ENCODE measurements around the gene PCSK7. TPM values are rescaled to one million over a fixed set of nuclear protein-coding genes. Genes with fewer than 3 reads are reported as not detected.
A peak's percentile ranks its signal among the peaks of the same experiment; 100 is the strongest.
"Not testable (repeated sequence)": the region's sequence is repeated elsewhere in the genome, so short reads cannot be mapped to it uniquely, and the experiment has no call there.

PCSK7 gene
- total RNA-seq, 1 experiment from 2014 or later = 45.7 TPM

DNA sequence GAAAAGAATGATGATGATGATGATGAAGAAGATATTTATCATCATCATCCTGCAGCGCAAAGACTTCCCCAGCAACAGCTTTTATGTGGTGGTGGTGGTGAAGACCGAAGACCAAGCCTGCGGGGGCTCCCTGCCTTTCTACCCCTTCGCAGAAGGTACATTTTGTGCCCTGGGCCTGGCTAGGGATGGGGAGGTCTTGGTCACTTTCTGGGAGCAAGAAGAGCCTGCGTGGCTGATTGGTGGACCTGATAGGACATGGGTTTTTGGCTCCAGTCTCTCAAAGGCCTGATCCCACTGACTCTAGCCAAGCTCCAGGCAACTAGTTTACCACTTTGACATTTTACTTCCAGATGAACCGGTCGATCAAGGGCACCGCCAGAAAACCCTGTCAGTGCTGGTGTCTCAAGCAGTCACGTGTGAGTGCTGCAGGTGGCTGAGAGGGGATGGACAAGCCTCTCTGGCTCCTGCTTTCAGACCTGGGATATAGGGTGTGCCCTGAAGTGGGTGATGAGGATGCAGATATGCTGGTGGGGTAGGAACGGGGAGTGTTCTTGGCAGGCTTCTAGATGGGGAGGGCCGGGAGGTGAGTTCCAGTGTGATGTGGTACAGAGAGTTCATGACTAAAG is 48.0 kb downstream of the PCSK7 start:
- DNase-seq (ENCODE audit: low read depth) = no peak

DNA sequence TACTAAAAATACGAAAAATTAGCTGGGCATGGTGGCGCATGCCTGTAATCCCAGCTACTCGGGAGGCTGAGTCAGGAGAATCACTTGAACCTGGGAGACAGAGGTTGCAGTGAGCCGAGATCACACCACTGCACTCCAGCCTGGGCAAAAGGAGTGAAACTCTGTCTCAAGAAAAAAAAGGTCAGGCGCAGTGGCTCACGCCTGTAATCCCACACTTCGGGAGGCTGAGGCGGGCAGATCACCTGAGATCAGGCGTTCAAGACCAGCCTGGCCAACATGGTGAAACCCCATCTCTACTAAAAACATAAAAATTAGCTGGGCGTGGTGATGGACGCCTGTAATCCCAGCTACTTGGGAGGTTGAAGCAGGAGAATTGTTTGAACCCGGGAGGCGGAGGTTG is 48.7 kb downstream of the PCSK7 start:
- not testable (repeated sequence) for DNase-seq (ENCODE audit: low read depth)

DNA sequence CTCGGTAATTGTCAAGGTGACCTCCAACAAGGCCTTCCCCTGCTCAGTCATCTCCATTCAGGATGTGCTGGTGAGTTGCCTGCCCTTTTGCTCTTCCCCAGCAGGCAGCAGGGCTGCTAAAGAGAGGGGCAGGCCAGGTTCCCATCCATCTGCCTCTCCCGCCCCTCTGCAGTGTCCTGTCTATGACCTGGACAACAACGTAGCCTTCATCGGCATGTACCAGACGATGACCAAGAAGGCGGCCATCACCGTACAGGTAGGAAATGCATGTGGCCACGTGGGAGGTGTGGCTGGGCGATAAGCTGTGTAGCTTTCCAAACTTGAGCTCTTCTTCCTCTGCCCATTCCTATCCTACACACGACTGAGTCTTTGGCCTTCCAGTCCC is 49.3 kb downstream of the PCSK7 start:
- DNase-seq (ENCODE audit: low read depth) = no peak

DNA sequence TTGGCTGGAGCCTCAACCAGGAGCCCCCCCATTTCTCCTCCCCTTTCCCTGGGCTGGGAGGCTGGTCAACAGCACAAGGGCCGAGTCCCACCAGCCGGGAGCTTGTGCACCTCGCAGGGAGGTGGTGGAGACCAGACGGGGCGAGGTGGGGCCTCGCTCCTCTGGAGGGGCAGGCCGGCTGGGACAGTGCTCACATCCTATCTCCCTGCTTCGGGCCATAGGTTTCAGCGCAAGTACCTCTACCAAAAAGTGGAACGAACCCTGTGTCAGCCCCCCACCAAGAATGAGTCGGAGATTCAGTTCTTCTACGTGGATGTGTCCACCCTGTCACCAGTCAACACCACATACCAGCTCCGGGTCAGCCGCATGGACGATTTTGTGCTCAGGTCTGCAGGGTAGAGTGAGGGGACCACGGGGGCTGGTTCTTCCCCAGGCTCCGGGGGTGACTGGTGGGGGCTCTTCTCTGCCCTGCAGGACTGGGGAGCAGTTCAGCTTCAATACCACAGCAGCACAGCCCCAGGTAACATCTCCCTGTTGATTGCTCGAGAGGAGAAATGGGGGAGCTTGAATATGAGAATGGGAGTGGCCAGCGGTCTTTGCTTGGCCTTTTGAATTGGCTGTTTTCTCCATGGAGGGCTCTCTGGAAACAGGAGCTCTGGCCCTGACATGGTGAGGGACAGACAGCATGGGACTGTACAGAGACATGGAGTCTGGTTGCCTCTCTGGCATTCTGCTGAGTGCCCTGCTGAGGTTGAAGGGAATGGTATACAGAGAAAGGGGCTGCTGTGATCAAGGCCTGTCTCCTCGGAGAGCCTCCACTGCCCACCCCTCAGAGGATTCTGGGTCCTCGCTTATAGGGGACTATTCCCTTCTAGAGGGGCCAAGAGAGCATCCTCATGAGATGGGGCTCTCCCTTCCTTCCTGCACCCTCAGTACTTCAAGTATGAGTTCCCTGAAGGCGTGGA is 50.0 kb downstream of the PCSK7 start:
- no peak for DNase-seq (ENCODE audit: low read depth)

DNA sequence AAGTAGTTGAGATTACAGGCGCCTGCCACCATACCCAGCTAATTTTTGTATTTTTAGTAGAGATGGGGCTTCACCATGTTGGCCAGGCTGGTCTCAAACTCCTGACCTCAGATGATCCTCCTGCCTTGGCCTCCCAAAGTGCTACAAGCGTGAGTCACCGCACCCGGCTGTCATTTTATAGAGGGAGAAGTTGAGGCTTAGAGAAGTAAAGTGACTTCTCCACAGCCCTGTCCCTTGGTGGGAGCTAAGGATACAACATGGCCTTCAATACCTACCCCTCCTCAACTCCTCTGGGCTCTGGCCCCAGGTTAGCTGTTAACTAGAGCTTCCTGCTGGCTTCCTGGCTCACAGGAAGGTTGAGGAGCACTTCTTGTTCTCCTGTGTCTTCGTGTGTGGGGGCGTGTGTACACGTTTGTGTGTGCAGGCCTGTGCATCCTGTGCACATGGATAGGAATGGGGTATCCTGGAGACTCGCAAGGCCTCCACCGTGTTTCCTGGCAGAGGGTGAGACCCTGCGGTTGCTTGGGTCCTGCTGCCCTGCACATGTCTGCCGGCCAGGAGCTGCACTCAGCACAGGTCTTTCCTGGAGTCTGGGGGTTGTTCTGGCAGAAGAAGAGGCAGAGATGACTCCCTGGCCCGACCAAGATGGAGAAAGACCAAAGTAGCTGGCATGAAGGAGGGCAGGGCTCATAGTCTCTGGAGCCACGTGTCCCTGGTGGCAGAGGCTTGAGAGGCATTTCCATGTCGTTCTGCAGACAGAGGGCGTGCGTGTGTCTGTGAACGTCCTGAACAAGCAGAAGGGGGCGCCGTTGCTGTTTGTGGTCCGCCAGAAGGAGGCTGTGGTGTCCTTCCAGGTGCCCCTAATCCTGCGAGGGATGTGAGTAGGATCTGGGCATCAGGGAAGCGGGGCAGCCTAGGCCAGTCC is 51.0 kb downstream of the PCSK7 start:
- DNase-seq (ENCODE audit: low read depth) = peak; percentile 72

DNA sequence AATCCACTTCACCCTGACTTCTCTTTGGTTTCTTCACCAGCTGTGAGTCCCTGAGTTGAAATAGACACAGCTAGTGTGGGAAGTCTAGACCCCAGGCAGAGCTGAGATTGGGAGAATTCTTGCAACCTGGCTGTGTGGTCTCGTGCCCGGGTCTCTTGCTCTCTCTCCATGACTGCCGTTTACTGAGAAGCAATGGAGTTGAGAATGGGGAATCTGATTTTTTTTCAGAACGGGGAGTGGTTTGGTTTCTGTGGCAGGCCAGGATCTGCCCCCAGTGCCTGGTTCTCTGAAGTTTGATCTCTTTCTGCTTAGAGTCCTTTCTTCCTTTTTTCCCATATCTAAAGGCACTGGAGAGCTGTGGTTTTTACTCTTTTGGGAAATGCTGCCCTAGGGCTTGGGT is 51.9 kb downstream of the PCSK7 start:
- no peak for DNase-seq (ENCODE audit: low read depth)

DNA sequence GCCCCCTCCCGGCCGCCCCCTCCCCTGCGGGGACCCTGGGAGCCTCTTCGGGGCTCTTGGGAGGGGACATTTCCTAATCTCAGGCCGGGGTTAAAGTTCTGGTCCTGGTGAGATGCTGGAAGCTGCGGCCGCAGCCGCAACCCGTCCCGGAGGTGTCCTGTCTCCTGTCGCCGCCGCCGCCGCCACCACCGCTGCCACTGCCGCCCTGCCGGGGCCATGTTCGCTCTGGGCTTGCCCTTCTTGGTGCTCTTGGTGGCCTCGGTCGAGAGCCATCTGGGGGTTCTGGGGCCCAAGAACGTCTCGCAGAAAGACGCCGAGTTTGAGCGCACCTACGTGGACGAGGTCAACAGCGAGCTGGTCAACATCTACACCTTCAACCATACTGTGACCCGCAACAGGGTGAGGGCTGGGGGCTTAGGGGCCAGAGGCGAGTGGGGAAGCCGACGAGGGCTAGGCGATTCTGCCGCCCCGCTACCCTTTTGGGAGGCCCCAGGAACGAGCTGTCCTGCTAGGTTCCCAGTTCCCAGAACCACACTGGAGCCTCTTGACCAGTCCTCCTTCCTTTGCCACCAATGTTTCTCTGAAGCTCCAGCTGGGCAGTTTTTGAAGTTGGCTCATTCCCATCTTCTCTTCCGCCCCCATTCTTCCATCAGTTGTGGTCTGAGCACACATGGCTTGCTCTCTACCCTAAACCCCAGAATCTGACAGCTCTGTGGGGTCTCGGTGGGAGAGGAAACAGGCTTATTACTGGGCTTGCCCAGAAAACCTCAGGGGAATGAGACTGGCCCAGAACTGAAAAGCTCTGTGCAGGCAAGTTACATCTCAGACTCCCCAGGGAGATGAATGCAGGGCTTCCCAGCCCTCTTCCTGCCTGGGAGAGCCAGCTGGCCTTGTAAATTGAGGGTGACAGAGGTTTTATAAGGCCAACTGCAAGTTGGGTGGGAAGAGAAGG is 52.5 kb downstream of the PCSK7 start:
- DNase-seq (ENCODE audit: low read depth) = no peak

DNA sequence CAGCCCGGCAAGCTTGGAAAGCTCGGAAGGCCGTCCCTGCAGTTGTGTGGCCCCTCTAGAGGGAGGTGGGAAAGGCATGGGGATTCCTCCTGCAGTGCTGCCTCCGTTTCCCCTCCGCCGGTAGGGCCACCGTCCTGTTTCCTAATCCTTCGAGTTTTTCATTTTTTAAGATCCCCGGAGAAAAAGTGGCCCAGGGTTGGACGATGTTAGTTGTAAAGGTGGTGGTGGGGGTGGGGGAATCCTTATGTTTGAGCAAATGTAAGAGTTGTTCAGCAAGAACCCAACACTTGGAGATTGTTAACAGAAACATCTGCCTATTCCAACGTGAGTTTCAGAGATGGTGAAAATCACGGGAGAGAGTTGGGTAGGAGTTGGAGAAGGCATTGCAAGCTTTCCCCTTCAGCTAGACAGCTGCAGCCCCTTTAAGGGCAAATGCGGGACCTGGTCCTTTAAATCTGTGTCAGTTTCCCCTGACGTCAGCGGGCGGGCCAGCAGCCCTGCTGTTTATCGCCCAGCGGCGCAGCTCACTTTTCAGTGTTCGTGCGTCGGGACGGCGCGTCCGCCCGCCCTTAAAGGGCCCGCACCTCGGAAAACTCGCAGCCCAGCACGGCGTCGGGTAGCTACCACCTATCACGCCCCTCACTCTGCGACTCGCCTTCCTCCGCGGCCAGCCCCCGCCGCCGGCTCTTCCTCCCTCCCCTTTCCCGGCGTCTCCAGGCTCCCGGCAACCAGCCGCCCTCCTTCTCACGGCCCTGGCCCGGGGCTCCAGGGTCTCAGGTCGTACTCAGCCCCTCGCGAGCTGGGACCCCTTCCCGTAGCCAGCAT is 53.5 kb downstream of the PCSK7 start, which contains the start of gene SIDT2:
SIDT2 (plus strand) TSS at position 534 of the 825 bp plus-strand sequence. CDS start 521 bp downstream, outside the sequence.
- peak; percentile 94 for DNase-seq (ENCODE audit: low read depth)

DNA sequence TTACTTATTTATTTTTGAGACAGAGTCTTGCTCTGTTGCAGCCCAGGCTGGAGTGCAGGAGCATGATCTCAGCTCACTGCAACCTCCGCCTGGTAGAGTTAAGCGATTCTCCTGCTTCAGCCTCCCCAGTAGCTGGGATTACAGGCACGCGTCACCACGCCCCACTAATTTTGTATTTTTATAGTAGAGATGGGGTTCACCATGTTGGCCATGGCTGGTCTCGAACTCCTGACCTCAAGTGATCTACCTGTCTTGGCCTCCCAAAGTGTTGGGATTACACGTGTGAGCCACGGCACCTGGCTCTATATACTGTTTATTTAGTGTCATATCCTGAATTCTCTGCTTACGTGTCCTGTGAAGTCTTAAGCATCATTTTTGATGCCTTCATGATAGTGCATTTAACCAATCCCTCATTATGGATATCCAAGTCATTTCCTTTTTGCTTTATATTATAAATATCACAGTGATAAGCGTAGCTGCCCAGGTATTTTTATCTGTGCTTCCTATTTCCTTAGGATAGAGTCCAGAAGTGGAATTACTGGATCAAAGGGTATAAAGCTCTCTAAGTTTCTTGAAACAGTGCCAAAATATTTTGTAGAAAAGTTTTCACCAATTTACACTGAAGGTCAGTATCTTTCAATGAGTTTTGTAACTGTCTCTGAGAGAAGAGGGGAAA is 54.2 kb downstream of the PCSK7 start:
- DNase-seq (ENCODE audit: low read depth) = no peak

DNA sequence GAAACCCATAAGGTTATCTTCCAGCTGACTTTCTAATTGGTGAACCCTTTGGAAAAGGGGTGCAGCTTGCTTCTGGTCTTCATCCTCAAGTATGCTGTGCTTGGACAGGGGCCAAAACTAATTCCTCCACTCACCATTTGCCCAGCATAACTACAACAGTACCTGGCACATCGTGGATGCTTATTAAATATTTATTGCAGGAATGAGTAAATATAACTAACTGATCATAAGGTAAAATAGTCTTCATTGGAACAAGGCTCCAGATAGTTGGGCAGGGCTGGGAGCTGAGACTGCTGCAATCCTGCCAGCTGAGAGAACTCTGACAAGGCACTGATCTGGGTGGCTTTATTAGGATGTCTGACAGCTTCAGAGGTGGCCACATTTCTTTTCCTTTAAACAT is 55.7 kb downstream of the PCSK7 start:
- DNase-seq (ENCODE audit: low read depth) = no peak

DNA sequence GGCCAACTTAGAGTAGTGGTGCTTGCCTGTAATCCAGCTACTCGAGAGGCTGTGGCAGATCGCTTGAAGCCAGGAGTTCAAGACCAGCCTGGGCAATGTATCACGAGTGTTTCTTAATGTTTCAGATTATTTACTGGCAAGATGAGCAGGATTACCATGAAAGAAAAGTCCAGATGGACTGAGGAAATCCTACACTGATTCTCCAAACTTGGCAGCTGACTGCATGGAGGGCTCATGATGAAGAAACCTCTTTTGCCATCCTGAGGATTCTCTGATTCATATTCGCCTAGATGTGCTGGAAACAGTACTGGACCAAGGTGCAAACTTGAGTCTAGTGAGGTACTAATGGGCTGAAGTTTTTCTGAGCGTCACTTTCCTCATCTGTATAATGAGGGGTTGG is 56.1 kb downstream of the PCSK7 start:
- DNase-seq (ENCODE audit: low read depth) = no peak

DNA sequence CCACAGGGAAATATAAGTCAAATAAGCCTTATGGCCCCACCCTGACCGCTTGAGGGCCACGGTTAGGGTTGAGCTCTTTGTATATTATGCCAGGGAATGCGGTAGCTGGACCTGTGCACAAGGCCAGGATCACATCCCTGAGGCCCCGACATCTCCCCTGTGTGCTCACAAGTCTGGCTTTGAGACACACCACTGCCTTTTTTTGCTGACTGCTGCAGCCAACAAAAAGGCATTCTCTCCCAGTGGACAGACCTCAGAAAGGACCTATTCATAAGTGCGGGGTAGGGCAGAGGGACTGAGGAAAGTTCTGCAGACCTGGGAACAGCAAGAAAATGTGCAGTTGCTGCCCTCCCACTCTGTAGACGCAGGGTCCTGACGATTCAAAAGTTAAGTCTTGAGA is 56.8 kb downstream of the PCSK7 start:
- no peak for DNase-seq (ENCODE audit: low read depth)

DNA sequence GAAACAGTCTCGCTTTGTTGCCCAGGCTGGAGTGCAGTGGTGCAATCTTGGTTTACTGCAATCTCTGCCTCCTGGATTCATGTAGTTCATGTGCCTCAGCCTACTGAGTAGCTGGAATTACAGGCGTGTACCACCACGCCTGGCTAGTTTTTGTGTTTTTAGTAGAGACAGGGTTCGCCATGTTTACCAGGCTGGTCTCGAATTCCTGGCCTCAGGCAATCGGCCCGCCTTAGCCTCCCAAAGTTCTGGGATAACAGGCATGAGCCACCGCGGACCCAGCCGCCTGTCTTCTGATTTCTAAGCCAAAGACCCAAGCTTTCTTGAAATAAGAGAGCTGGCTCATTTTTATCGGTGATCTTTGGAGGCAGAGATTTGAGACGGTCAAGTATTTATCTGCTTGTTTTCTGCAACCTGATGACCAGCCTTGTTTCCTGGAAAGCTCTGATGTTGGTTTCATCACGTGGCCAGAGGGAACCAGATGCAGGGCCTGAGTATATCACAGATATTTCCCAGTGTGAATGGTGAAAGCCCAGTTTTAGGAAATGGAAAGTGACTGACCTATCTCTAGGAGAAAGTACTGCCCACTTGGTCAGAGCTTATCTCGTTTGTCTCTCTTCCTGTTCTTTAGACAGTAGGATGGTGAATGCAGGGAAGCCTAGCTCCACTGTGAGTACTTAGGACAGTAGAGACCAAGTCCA is 59.0 kb downstream of the PCSK7 start:
- DNase-seq (ENCODE audit: low read depth) = no peak

DNA sequence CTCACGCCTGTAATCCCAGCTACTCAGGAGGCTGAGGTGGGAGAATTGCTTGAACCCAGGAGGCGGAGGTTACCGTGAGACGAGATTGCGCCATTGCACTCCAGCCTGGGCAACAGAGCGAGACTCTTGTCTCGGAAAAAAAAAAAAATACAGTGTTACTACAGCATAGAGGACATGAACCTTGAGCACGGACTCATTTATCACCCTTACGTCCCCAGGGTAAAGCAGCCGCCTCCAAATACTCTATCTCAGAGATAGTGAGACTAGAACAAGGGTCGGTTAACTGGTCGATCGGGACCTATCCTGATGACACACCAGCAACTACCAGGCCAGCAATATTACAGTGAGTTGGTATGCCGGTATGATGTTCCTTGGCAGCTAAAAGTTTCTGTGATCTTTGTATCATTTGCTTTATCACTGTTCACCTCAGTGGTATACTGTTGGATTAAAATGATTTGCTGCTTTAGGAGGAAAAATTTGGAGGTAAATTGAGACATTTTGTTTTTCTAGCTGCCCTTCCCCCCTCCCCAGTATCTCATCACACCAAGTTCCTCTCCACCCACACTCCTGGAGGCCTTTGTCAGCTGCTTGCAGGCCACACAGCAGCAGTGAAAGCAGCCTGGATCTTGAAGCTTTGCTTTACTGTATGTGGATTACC is 60.3 kb downstream of the PCSK7 start:
- DNase-seq (ENCODE audit: low read depth) = no peak

DNA sequence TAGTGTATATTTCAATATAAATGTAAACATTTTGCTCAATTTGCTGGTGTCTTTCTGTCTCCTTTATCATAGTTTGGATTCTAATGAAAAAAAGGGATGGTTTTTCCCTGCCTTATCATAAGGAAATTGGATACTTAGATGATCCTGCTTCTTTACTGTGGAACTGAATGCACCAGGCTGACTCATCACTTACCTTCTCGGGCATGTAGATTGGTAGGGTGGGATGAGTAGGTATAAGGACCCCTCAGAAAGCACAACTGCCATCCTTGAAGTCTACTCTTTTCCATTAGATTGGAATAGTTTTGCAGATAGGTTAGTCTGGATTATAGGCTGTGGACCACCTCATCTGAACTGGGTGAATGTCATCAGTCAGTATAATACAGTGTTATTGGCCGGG is 60.9 kb downstream of the PCSK7 start:
- no peak for DNase-seq (ENCODE audit: low read depth)

DNA sequence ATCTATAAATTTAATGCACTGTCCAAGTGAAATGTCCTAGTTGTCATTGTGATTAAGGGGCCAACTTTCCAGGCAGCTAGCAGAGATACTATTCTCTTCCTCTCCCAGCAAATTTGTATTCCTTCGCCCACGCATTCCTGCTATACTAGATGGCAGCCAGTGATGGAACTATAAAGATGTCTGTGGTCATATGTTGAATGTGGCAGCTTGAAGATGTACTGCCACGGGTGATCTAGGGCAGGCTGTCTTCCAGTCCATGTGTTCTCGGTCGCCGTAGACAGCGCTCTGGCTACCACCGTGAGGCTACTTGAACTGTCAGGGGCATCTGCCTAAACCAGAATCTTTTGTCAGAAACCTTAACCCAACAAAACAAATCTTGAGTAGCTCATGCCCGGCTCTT is 61.7 kb downstream of the PCSK7 start:
- DNase-seq (ENCODE audit: low read depth) = no peak

DNA sequence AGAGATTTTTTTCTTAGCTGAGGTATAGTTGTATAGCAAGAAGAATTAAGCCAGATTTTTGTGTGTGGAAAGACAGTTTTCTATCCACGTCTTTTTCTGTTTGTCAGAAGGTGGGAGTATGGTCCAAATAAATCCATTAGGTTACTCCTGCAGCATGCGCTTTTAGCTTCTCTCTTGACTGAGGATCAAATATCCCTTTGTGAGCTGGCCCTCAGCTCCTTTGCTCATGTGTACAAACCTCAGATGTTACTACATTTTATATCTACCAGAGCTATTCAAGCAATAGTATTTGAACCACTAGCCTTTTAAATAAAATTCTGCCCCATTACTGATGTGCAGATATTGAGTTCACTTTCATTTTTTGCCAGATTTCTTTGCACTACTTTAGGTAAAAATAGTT is 62.1 kb downstream of the PCSK7 start:
- DNase-seq (ENCODE audit: low read depth) = no peak

DNA sequence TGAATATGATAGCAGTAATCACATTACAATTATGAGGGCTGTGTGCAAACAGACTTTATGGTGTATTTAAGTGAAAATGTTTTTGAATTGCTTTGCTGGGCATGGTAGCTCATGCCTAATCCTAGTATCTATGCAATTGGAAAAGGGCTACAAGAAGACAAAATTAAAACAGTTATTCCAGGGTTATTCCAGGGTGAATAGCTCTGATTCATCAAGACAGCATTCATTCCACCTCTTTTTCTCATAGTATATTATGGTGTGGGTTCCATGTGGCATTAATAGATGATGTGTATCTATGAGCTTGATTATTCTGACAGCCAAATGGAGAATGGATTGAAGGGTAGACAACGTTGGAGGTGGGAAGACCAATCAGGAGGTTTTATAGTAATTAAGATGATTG is 65.4 kb downstream of the PCSK7 start:
- no peak for DNase-seq (ENCODE audit: low read depth)
